Measurements from ENCODE around the gene CPNE4.

Gene CPNE4

DNA sequence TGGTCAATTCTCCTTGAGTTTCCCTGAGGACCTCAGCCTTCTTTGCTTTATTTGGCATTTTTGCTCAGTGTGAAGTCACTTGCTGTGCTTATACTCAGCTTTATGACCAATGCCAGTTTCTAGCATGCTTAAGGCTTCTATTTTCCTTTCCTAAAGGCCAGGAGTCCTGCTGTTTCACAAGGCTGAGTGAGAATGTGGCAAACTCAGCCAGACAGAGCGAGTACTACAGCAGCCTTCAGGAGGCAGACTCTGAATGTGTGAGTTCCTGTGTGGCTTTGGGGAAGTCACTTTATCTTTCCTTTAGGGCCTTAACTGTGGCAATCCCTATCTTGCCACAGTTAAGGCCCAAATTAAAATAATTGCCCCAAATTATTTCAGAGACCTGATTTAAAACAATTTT, 318.8 kb downstream of the CPNE4 start:
- H3K4me3 Mint-ChIP-seq, result no peak overlapping the region
- H3K27me3 Mint-ChIP-seq, result no peaks in the 10 kb centered on the region
- H3K4me1 Mint-ChIP-seq (ENCODE audit: low read depth), result no peaks in the 10 kb centered on the region
- H3K27ac Mint-ChIP-seq, result no peak overlapping the region
- H3K9me3 Mint-ChIP-seq, result no peaks in the 10 kb centered on the region
- H3K36me3 Mint-ChIP-seq (ENCODE audit: low read depth), result no peaks in the 10 kb centered on the region

- Mint-ChIP-seq H3K4me1 (ENCODE audit: low read depth) (no peaks in the 10 kb centered on the region), H3K9me3 (no peaks in the 10 kb centered on the region), H3K27ac (no peak overlapping the region), H3K4me3 (no peak overlapping the region), H3K36me3 (ENCODE audit: low read depth) (no peaks in the 10 kb centered on the region), H3K27me3 (peaks cover 2% of the 10 kb centered on the region)
Observed at GRCh38 chr3:131714585-131715220, 320.1 kb downstream of the CPNE4 start.

GRCh38 chr3:131713416-131714123, 321.2 kb downstream of the CPNE4 start:
- Mint-ChIP-seq H3K27me3 (peaks cover 3% of the 10 kb centered on the region), H3K4me3 (no peak overlapping the region), H3K36me3 (ENCODE audit: low read depth) (no peaks in the 10 kb centered on the region), H3K4me1 (ENCODE audit: low read depth) (no peaks in the 10 kb centered on the region), H3K9me3 (no peaks in the 10 kb centered on the region), H3K27ac (no peak overlapping the region)

GRCh38 chr3:131712662-131713061, 322.2 kb downstream of the CPNE4 start:
- H3K9me3 Mint-ChIP-seq, result no peaks in the 10 kb centered on the region
- no peak overlapping the region for H3K4me3 Mint-ChIP-seq
- no peak overlapping the region for H3K27ac Mint-ChIP-seq
- H3K36me3 Mint-ChIP-seq (ENCODE audit: low read depth), result no peaks in the 10 kb centered on the region
- H3K27me3 Mint-ChIP-seq, result peaks cover 9% of the 10 kb centered on the region
- H3K4me1 Mint-ChIP-seq (ENCODE audit: low read depth), result no peaks in the 10 kb centered on the region

DNA sequence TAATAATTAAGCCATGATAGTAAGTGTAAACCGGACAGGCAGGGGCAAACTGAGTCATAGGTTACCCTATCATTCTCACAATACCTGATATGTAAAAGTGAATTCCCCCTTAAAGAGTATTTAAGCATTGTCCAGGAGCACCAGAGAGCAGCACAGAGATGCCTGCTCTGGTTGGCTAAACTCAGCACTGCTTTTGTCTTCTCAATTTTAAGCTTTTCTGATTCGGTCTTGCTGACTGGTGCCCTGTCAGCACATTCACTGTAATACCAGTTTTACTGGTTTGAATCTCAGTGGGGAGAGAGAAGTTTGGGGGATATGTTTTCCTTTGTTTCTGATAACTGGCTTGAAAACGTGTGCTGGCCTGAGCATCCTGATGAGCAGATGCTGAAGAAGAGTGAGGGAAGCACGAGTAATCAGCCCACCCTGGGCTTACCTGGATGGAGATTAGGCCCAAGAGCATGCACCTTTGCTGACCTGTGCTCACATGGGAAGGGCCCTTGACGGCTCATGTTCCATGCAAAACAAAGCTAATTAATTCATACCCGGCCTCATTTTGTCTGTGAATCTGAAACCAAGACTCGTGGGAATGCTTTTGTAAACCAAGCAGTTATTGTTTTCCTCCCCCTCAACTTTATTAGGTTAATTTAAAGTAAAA, 323.6 kb downstream of the CPNE4 start:
- Mint-ChIP-seq H3K9me3 (no peaks in the 10 kb centered on the region), H3K4me3 (no peak overlapping the region), H3K27me3 (peaks cover 12% of the 10 kb centered on the region), H3K4me1 (ENCODE audit: low read depth) (no peaks in the 10 kb centered on the region), H3K36me3 (ENCODE audit: low read depth) (no peaks in the 10 kb centered on the region), H3K27ac (no peak overlapping the region)

- H3K27ac Mint-ChIP-seq, result no peak overlapping the region
Observed at GRCh38 chr3:131708241-131708640, 326.6 kb downstream of the CPNE4 start.

DNA sequence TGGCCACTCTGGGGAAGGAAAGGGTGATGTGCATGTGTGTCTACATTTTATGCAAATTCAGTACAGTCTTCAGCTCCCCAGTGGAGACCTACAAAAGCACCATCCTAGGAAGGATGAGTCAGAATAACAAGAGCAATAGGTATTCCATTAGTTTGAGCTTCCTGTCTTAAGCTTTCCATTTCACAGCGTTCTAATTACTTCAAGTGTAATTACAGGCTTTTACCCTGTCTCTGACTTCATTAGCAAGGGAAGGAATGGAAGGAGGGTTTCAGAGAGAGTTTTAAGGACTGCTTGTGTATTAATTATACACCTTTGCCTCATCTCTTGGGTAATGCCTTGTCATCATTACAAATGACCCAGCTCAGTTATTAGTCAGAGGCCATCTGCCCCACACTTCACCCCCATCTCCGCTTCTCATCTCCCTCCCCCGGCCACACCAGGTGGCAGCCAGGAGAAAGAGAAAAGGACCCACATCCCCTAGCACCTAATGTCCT, 329.2 kb downstream of the CPNE4 start:
- Mint-ChIP-seq H3K27me3 (peaks cover 12% of the 10 kb centered on the region), H3K4me3 (no peak overlapping the region), H3K4me1 (ENCODE audit: low read depth) (no peaks in the 10 kb centered on the region), H3K9me3 (no peaks in the 10 kb centered on the region), H3K36me3 (ENCODE audit: low read depth) (no peaks in the 10 kb centered on the region), H3K27ac (no peak overlapping the region)

More at GRCh38 chr3:131708241-131708640, 326.6 kb downstream of the CPNE4 start:
- H3K4me3 Mint-ChIP-seq, result no peak overlapping the region
- H3K4me1 Mint-ChIP-seq (ENCODE audit: low read depth), result no peaks in the 10 kb centered on the region
- peaks cover 12% of the 10 kb centered on the region for H3K27me3 Mint-ChIP-seq
- no peaks in the 10 kb centered on the region for H3K9me3 Mint-ChIP-seq
- no peaks in the 10 kb centered on the region for H3K36me3 Mint-ChIP-seq (ENCODE audit: low read depth)

DNA sequence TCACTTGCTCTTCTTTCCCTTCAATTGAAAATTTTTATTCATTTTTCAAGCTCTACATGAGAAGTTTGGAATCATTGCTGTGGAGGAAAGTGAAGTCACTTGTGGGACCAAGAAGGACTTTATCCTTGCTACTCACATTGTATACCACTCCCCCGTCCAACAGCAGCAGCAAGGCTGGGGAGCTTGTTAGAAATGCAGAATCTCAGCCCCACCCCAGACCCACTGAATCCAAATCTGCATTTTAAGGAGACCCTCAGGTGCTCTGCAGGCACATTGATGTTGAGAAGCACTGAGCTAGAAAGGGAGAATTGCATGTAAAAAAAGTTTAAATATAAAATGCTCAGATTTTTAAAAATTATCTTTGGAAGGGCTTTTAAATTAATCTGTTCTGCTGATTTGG, 329.7 kb downstream of the CPNE4 start:
- Mint-ChIP-seq H3K4me1 (ENCODE audit: low read depth) (no peaks in the 10 kb centered on the region), H3K27me3 (peaks cover 13% of the 10 kb centered on the region), H3K27ac (no peak overlapping the region), H3K4me3 (no peak overlapping the region), H3K36me3 (ENCODE audit: low read depth) (no peaks in the 10 kb centered on the region), H3K9me3 (no peaks in the 10 kb centered on the region)

DNA sequence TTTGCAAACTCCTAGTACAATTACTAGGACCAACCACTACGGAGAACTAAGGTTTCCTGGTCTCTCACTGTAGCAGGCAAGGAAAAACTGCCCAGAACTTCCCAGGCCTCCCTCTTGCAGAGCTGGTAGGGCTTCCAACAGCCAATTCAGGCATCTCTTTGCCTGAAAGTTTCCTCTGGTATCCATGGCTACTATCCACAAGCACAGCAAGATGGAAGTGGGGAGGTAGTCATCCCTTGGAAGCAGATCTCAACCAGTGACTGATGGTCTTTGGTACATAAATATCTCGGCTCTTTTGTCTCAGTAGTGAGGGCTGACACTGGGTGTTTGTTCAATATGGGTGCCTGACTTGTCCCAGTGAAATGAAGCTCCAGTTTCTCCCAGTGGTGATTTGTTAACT, 330.7 kb downstream of the CPNE4 start:
- Mint-ChIP-seq H3K27ac (no peak overlapping the region), H3K36me3 (ENCODE audit: low read depth) (no peaks in the 10 kb centered on the region), H3K4me1 (ENCODE audit: low read depth) (no peaks in the 10 kb centered on the region), H3K9me3 (no peaks in the 10 kb centered on the region), H3K27me3 (peaks cover 11% of the 10 kb centered on the region), H3K4me3 (no peak overlapping the region)

DNA sequence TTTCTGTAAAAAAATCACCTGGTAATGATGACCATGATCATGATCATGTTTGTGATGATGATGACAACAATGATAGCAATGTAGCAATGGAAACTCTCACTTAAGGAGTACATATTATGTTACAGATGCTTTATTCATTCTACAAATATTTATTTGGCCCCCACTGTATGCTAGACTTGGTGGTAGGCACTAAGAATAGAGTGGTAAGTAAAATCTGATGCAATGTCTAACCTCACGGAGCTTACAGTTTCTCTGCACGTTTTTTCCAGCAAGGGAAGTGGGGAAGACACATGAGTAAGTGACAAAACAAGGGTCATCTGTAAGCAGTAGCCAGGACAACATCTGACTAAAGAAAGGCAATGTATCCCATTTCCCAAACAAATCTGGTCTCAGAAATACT, 332.7 kb downstream of the CPNE4 start:
- Mint-ChIP-seq H3K4me1 (ENCODE audit: low read depth) (no peaks in the 10 kb centered on the region), H3K27me3 (peaks cover 10% of the 10 kb centered on the region), H3K36me3 (ENCODE audit: low read depth) (no peaks in the 10 kb centered on the region), H3K27ac (no peak overlapping the region), H3K4me3 (no peak overlapping the region), H3K9me3 (no peaks in the 10 kb centered on the region)

DNA sequence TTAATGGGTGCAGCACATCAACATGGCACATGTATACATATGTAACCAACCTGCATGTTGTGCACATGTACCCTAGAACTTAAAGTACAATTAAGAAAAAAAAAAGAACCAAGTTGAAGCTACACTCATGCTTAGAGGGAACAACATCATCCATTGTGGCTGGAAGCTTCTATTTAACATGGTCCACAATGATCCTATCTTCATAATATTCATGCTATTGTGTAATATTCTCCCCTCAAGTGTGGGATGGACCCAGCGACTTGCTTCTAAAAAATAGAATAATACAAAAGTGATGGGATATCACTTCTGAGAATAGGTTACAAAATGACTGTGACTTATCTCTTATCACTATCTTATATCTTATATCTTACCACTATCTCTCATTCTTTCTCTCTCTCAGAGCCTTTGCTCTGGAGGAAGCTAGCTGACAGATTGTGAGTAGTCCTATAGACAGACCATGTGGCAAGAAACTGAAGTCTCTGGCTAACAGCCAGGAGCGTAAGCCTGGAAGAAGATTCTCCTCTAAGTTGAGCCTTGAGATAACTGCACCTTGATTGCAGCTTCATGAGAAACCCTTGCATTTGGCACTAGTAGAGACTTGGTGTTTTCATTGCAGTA, 333.6 kb downstream of the CPNE4 start:
- Mint-ChIP-seq H3K4me1 (ENCODE audit: low read depth) (no peaks in the 10 kb centered on the region), H3K27ac (no peak overlapping the region), H3K9me3 (no peaks in the 10 kb centered on the region), H3K36me3 (ENCODE audit: low read depth) (no peaks in the 10 kb centered on the region), H3K4me3 (no peak overlapping the region), H3K27me3 (peaks cover 7% of the 10 kb centered on the region)

DNA sequence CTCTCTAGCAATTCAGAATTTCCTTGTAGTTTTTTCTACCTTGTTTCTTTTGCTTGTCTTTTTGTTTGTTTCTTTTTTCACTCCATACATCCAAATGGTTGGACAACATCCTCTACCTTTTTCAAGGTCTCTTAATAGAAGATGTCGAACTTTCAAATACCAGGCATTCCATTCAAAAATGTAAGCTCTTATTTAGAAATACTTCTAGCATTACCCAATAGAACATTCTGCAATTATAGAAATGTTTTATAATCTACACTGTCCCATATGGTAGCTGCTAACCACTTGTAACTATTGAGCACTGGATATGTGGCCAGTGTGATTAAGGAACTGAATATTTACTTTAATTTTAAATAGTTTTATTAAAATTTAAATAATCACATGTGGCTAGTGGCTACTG, 335.8 kb downstream of the CPNE4 start:
- Mint-ChIP-seq H3K27ac (no peak overlapping the region), H3K36me3 (ENCODE audit: low read depth) (no peaks in the 10 kb centered on the region), H3K4me1 (ENCODE audit: low read depth) (no peaks in the 10 kb centered on the region), H3K4me3 (no peak overlapping the region), H3K27me3 (peaks cover 7% of the 10 kb centered on the region), H3K9me3 (no peaks in the 10 kb centered on the region)

- no peaks in the 10 kb centered on the region for H3K9me3 Mint-ChIP-seq
- peaks cover 7% of the 10 kb centered on the region for H3K27me3 Mint-ChIP-seq
- no peaks in the 10 kb centered on the region for H3K4me1 Mint-ChIP-seq (ENCODE audit: low read depth)
- H3K4me3 Mint-ChIP-seq, result no peak overlapping the region
- no peak overlapping the region for H3K27ac Mint-ChIP-seq
- H3K36me3 Mint-ChIP-seq (ENCODE audit: low read depth), result no peaks in the 10 kb centered on the region
Observed at GRCh38 chr3:131694376-131694775, 340.4 kb downstream of the CPNE4 start.

DNA sequence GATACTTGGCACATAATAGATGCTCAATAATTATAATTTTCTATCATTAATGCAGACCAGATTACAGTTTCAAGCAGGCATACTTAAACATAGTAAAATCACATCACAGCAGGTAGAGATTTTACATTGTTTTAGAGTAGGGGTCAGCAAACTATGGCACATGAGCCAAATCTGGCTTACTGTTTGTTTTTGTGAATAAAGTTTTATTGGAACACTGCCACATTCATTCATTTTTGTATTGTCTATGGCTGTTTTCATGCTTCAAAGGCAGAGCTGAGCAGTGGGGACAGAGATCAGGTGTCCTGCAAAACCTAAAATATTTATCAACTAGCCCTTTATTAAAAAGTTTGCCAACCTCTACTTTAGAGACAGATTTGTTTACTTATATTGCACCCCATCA, 342.5 kb downstream of the CPNE4 start:
- H3K4me3 Mint-ChIP-seq, result no peak overlapping the region
- H3K27me3 Mint-ChIP-seq, result peaks cover 13% of the 10 kb centered on the region
- H3K4me1 Mint-ChIP-seq (ENCODE audit: low read depth), result no peaks in the 10 kb centered on the region
- no peaks in the 10 kb centered on the region for H3K9me3 Mint-ChIP-seq
- no peak overlapping the region for H3K27ac Mint-ChIP-seq
- H3K36me3 Mint-ChIP-seq (ENCODE audit: low read depth), result no peaks in the 10 kb centered on the region

- Mint-ChIP-seq H3K4me1 (ENCODE audit: low read depth) (no peaks in the 10 kb centered on the region), H3K36me3 (ENCODE audit: low read depth) (no peaks in the 10 kb centered on the region), H3K27ac (no peak overlapping the region), H3K9me3 (no peaks in the 10 kb centered on the region), H3K27me3 (peaks cover 24% of the 10 kb centered on the region), H3K4me3 (no peak overlapping the region)
Observed at GRCh38 chr3:131690800-131691199, 344.0 kb downstream of the CPNE4 start.

All from stimulated activated naive CD8-positive, alpha-beta T cell treated with anti-CD3 and anti-CD28 coated beads, Interleukin-15, Interleukin-2, amounts not matched to agents 100 ng/mL and 50 ng/mL, for 24 hours (primary cell).